A172 (cell line): ENCODE results near the gene KANK4. TPM values are rescaled to one million over a fixed set of nuclear protein-coding genes. Genes with fewer than 3 reads are reported as not detected.
A peak's percentile ranks its signal among the peaks of the same experiment; 100 is the strongest.

Experiments
- DNase-seq: peaks from one replicate; pipeline ENCODE4 v3.0.0-alpha.2; 2015; ENCODE audit warnings: low spot score
- total RNA-seq: library from RNA; depleted of rRNA; stranded (reverse); fragments of >200 nt; shearing (Covaris generic); gene quantifications from 2 replicates; pipeline ENCODE4 v1.2.3, GENCODE V29; 2014; rRNA removed

Gene KANK4
- 0.09 TPM in 1 of 2 replicates, not detected in the other for total RNA-seq

- no peak for DNase-seq
Measured at GRCh38 chr1:62318756-62319544, at the start of gene KANK4. TSS of gene KANK4 (minus strand) at chr1:62319434. CDS start at chr1:62281564, 37,870 bp downstream.

- no peak for DNase-seq
Measured at GRCh38 chr1:62368989-62369388, 49.8 kb upstream of the KANK4 start.

DNA sequence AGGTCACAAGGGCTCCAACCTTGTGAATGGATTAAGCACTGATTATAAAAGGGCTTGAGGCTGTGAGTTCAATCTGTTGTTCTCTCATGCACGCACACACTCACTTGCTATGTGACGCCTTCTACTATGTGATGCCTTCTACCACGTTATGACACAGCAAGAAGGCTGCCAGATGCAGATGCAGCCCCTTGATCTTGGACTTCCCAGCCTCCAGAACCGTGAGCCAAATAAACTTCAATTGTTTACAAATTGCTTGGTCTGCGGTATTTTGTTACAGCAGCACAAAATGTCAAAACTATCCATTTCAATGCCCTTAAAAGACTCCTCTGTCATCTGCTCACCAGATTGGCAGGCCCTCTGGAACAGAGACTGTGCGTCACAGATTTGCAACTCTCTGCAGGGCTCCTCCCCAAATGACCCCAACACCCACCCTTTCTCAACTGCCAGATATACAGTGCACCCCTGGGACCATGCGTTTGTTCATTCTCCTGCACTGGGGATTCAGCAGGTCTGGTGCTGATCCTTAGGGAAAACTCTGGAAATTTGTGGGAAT lies 47.8 kb upstream of the KANK4 start:
- DNase-seq = no peak

- no peak for DNase-seq
Measured at GRCh38 chr1:62364721-62365120, 45.5 kb upstream of the KANK4 start.

- DNase-seq = no peak
Measured at GRCh38 chr1:62362926-62363325, 43.7 kb upstream of the KANK4 start.

- no peak for DNase-seq
Measured at GRCh38 chr1:62362061-62362917, 43.1 kb upstream of the KANK4 start.

DNA sequence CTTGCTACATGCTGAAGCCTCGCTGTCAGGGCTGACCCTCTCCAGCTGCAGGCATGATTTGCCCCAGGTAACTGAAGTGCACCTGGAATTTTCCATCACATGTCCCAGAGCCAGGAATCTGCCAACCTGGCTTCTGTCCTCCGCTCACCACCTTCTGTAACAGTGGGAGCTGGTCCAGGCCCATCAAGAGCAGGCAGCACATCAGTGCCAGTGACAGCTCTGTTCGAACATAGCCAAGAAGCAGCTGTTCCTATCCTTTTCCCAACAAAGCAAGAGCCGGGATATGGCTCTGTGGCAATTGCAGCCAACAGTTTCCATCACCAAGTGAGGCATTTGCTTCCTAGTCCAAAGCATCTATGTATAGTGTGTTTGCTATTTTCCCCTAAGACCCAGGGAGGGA lies 42.2 kb upstream of the KANK4 start:
- no peak for DNase-seq

GRCh38 chr1:62358665-62359373 lies 39.6 kb upstream of the KANK4 start:
- DNase-seq = no peak

GRCh38 chr1:62357916-62358315 lies 38.7 kb upstream of the KANK4 start:
- no peak for DNase-seq

DNA sequence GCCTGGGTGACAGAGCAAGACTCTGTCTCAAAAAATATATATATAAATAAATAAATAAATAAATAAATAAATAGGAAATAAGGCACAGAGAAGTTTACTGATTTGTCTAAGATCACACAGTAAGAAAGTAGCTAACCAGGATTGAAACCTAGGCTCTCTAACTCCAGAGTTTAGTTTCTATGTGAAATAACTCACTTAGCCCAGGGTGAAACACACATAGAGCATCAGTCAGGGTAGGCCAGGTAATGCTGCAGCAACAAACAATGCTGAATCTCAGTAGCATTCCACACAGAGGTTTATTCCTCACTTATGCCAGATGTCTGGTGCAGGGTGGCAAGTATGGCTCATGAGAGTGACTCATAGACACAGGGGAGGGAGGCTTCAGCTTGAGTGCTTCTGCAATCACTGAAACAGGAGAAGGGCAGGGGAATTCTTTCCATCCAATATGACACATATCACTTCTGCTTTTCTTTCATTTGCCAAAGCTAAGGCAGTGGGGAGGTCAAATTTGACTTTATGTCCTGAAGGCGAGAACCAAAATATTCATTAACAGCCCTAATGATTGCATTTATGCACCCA lies 37.1 kb upstream of the KANK4 start:
- DNase-seq = peak; percentile 59

DNA sequence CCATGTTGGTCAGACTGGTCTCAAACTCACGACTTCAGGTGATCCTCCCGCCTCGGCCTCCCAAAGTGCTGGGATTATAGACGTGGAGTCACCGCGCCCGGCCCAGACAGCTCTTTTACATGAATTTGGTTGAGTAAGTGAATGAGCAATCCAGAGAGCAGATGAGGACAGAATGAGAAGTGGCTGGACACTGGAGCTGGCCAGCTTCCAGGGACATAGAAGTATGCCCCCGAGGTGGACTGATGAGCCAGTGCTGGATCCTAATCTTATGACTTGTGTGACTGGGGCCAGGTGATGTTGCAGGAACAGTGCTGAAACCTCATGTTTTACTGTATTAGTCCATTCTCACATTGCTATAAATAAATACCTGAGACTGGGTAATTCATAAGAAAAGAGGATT lies 35.9 kb upstream of the KANK4 start:
- DNase-seq = no peak

GRCh38 chr1:62353853-62354252 lies 34.6 kb upstream of the KANK4 start:
- no peak for DNase-seq

GRCh38 chr1:62352387-62352786 lies 33.2 kb upstream of the KANK4 start:
- DNase-seq = no peak

DNA sequence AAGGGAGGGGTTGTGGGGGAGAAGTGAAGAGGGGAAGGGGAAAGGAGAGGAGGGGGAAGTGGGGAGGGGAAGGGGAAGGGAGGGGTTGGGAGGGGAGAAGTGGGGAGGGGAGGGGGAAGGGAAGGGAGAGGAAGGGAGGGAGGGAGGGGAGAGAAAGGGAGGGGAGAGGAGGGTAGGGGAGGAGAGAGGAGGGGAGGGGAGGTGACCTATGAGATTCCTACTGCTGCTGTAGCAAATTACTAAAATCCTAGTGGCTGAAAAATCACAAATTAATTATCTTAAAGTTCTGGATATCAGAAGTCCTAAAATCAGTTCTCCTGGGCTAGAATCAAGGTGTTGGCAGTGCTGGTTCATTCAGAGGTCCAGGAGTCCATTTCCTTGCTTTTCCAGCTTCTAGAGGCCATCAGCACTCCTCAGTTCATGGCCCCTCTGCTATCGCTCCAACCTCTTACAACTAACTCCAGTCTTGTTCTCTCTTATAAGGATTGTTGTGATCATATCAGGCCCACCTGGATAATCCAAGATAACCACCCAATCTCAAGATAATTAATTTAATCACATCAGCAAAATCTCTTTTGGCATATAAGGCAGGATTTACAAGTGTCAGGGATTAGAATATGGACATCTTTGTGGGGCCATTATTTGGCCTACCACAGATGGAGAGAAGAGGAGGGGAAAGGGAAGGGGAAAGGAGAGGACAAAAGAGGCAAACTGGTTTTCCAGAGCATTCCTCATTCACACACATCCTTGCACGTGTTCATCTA lies 30.4 kb upstream of the KANK4 start:
- no peak for DNase-seq

DNA sequence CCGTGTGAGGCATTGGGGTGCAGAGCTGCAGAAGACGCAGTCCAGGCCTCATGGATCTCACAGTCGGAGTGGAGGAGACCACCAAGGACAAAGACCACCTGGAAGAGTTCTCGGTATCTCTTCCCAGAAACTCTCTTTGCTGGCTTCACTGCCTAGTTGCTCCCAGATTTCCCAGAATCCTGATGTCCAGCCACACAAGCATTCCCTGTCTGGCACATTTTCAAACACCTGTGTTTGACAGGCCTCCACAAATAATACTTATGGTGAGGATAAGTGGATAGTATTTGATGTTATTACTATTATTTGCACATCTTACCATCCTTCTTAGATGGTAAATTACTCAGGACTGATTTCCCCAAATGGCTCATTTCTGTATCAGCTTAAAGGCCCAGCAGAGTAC lies 27.7 kb upstream of the KANK4 start:
- no peak for DNase-seq

GRCh38 chr1:62343911-62344310 lies 24.7 kb upstream of the KANK4 start:
- no peak for DNase-seq

DNA sequence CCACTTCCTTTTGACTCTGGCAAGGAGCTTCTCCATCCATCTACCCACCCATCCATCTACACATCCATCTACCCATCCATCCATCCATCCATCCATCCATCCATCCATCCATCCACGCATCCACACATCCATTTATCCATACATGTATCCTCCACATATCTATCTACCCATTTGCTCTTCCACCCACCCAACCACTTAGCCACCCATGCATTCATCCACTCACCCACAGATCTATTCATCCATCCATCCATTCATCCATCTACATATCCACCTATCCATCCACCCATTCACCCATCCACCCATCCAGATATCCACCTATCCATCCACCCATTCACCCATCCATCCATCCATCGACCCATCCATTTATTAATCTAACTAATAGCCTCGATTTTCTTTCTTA lies 23.0 kb upstream of the KANK4 start:
- no peak for DNase-seq

DNA sequence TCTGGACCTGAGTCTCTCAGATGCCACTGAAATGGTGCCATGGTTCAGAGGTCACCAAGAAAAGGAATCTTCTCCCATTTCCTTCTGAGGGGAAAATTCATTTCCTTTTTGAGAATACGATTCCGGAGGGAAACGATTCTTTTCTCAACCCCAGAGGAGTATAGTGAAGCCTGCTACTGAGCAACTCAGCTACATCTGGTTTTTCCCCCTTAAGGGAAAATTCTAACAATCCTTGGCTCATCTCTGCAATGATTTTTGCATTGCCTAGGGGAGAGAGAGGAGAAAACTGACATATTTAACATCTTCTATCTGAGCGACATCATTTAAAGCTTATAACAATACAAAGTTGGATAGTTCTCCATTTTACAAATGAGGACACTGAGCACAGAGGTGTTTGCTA lies 22.4 kb upstream of the KANK4 start:
- no peak for DNase-seq

- no peak for DNase-seq
Measured at GRCh38 chr1:62341089-62341488, 21.9 kb upstream of the KANK4 start.

DNA sequence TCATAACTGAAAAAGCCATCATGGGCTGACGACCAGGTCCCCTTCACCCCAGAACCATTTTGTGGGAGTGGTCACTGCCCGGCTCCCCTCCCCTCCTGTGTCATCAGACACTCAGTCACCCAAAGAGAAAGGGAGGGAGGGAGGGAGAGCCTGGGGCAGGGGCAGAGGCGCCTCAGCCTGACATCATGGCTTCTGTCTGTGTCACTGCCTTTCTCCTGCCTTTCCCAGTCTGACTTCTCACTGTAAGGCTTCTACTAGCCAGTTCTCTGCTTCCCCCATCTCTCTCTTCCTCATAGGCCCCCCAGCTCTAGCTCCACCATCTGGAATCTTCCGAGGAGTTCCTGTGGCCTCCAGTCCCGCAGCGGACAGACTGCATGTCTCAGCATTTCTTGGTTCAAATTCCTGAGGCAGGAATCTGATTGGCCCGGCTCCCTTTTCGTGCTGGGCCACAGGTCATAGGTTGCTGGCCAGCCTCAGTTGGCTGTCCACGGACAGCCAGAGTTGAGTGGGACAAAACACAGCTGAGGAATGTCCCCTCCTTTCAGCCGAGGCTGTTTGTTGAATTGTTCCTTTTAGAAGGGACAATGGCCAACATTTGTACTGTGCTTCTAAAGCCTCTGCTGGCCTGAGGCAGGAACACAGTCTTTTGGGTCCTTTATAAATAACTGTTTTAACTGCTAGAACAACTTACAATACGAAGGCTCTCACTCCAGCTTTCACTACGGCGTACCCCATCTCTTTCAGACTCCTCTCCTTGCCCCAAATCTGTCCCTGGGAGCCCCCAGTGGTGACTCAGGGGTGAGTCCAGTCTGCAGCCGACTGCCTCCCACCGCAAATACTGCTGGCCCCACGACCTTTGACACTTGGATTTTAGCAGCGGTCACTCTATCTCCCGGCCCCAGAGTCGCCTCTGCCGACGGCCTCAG lies 18.7 kb upstream of the KANK4 start:
- DNase-seq = no peak
